Testis (tissue), 2 donors: ENCODE data around the gene FST.

ENCODE experiments used
- POLR2A ChIP-seq: fragments of 450-650 bp; IDR thresholded peaks from one replicate; pipeline ENCODE4 v1.6.1; 2017; ENCODE audit warnings: antibody characterized with exemption, mild to moderate bottlenecking, moderate library complexity
- TF ChIP-seq, protein P1 (sequence below), 3 experiments: fragments of 450-650 bp in 2 of 3; fragments of 200-600 bp in 1 of 3; sonication (generic) in 1 of 3; IDR thresholded peaks; one replicate each; pipeline ENCODE4 v1.5.1; 2016 to 2019; ENCODE audit warnings: antibody characterized with exemption in 3 of 3, mild to moderate bottlenecking in 2 of 3, moderate library complexity in 1 of 3

DNA sequence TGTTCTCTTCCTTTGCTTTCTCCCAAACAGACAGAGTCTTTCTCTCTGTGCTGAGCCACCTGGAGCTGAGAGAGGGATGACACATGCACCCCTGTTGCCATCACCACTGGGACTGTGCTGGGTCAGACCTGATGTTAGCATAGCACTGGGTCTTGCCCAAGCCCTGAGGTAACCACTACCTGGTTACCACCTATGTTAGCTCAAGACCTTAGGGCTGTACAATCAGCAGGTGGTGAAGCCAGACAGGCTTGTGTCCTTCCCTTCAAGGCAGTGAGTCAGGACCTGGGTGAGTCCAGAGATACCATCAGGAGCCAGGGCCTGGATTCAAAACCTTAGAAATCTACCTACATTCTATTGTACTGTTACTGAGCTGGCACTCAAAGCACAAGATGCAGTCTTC is 32.1 kb downstream of the FST start:
- TF ChIP-seq, protein P1, sequence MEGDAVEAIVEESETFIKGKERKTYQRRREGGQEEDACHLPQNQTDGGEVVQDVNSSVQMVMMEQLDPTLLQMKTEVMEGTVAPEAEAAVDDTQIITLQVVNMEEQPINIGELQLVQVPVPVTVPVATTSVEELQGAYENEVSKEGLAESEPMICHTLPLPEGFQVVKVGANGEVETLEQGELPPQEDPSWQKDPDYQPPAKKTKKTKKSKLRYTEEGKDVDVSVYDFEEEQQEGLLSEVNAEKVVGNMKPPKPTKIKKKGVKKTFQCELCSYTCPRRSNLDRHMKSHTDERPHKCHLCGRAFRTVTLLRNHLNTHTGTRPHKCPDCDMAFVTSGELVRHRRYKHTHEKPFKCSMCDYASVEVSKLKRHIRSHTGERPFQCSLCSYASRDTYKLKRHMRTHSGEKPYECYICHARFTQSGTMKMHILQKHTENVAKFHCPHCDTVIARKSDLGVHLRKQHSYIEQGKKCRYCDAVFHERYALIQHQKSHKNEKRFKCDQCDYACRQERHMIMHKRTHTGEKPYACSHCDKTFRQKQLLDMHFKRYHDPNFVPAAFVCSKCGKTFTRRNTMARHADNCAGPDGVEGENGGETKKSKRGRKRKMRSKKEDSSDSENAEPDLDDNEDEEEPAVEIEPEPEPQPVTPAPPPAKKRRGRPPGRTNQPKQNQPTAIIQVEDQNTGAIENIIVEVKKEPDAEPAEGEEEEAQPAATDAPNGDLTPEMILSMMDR (IDR thresholded peaks at IDR 0.05): no peak
- TF ChIP-seq POLR2A: no peak
